Vagina (tissue), 2 donors: Measurements from ENCODE around the gene PLA2G4C.

Experiments
- POLR2AphosphoS5 ChIP-seq, 2 donors: sonication (generic); formaldehyde crosslinking; IDR thresholded peaks; one replicate each; pipeline ENCODE4 v1.9.0; 2017; ENCODE audit warnings: antibody characterized with exemption in 2 of 2, mild to moderate bottlenecking in 2 of 2, low read depth in 1 of 2; ENCODE audit not compliant: insufficient read depth in 1 of 2
- TF ChIP-seq, protein P1 (sequence below), 3 experiments: fragments of 450-650 bp in 2 of 3; fragments of 200-600 bp in 1 of 3; sonication (generic) in 1 of 3; IDR thresholded peaks; one replicate each; pipeline ENCODE4 v1.5.1; 2017 to 2019; ENCODE audit warnings: antibody characterized with exemption in 3 of 3, mild to moderate bottlenecking in 2 of 3, moderate library complexity in 2 of 3

DNA sequence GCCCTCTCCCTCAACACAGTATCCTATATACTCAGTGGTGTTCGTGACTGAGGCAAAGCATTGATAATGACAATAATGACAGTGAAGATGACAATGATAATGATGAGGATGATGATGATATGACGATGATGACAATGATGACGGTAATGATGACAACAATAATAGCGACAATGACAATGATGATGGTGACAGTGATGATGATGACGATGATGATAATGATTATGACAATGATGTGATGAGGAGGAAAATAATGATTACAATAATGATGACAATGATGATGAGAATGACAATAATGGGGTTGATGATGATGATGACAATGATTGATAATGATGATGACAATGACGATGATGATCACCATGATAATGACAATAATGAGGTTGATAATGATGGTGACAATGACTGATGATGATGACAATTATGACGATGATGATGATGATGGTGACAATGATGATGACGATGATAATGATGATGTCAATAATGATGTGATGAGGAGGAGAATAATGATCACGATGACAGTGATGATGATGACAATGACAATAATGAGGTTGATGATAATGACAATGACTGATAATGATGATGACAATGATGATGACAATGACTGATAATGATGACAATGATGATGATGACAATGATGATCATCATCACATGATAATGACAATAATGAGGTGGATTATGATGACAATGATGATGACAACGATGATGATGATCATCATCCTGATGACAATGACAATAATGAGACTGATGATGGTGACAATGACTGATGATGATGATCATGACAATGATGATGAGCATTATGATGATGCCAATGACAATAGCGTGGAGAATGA is 99.5 kb downstream of the PLA2G4C start:
- TF ChIP-seq, protein P1, sequence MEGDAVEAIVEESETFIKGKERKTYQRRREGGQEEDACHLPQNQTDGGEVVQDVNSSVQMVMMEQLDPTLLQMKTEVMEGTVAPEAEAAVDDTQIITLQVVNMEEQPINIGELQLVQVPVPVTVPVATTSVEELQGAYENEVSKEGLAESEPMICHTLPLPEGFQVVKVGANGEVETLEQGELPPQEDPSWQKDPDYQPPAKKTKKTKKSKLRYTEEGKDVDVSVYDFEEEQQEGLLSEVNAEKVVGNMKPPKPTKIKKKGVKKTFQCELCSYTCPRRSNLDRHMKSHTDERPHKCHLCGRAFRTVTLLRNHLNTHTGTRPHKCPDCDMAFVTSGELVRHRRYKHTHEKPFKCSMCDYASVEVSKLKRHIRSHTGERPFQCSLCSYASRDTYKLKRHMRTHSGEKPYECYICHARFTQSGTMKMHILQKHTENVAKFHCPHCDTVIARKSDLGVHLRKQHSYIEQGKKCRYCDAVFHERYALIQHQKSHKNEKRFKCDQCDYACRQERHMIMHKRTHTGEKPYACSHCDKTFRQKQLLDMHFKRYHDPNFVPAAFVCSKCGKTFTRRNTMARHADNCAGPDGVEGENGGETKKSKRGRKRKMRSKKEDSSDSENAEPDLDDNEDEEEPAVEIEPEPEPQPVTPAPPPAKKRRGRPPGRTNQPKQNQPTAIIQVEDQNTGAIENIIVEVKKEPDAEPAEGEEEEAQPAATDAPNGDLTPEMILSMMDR (IDR thresholded peaks at IDR 0.05): no peak
- TF ChIP-seq POLR2AphosphoS5 (IDR thresholded peaks at IDR 0.05; ENCODE audit: insufficient read depth in 1 of 2, low read depth in 1 of 2): no peak
